ENCODE measurements around the gene MTF1.

Gene MTF1

DNA sequence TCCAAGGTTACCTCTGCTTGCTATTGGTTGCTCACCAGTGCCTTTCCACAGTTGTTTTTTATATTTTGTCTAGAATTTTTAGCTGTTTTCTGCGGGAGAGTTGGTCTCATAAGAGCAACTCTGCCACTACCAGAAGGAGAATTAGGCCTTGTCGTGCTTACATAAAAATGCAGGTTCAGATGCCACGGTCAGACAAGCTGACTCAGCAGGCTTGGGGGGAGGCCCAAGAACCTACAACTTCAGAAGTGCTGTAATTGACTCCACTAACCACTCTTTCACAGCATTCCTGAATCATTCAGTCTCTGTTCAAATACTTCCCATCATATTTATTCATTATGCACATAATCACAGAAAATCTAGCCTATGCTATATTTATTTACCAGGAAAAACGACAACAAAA, 28.3 kb downstream of the MTF1 start:
- Histone ChIP-seq H3K36me3 (ENCODE audit: insufficient read depth, insufficient read length, low read length) (peaks cover 75% of the 10 kb centered on the region), H3K9ac (ENCODE audit: insufficient read length, low read depth) (no peak overlapping the region), H3K4me1 (ENCODE audit: insufficient read depth, insufficient read length) (no peaks in the 10 kb centered on the region), H3K4me3 (ENCODE audit: insufficient read length, low read depth) (no peak overlapping the region), H3K27me3 (ENCODE audit: insufficient read depth, insufficient read length) (no peaks in the 10 kb centered on the region), H3K9me3 (ENCODE audit: insufficient read depth, low read length) (no peaks in the 10 kb centered on the region)
- DNase-seq (ENCODE audit: low read depth, low spot score): no peak
- no peak for TF ChIP-seq SUZ12 (IDR thresholded peaks at IDR 0.05; ENCODE audit: extremely low read depth, insufficient read depth, insufficient read length)
- TF ChIP-seq YY1 (IDR thresholded peaks at IDR 0.05; ENCODE audit: insufficient read depth, insufficient read length): no peak
- TF ChIP-seq ZNF274 (IDR thresholded peaks at IDR 0.05; ENCODE audit: low read depth, low read length): no peak

DNA sequence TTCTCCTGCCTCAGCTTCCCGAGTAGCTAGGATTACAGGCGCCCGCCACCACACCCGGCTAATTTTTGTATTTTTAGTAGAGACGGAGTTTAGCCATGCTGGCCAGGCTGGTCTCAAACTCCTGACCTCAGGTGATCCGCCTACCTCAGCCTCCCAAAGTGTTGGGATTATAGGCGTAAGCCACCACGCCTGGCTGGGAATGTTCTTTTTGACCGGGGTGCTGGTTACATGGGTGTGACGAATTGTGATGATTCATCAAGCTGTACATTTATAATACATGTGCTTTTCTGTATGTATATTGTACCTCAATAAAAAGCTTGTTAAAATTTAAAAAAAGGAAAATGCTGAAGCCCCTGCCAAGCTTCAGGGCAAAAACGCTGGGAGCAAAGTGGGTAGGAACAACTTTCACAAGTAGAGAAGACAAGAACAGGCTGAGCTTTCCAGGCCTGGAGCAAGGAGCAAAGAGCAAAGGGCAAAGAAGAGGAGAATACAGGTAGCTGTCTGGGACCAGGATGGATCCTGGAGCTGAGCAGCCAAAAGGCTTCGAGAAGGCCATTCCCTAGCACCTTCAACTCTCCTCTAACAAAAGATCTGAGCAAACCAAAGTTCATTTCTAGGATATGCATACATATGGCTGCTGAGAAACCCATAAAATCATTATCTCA, 30.9 kb downstream of the MTF1 start:
- Histone ChIP-seq H3K4me3 (ENCODE audit: insufficient read length, low read depth) (no peak overlapping the region), H3K36me3 (ENCODE audit: insufficient read depth, insufficient read length, low read length) (peaks cover 69% of the 10 kb centered on the region), H3K9me3 (ENCODE audit: insufficient read depth, low read length) (no peaks in the 10 kb centered on the region), H3K4me1 (ENCODE audit: insufficient read depth, insufficient read length) (no peaks in the 10 kb centered on the region), H3K9ac (ENCODE audit: insufficient read length, low read depth) (no peak overlapping the region), H3K27me3 (ENCODE audit: insufficient read depth, insufficient read length) (no peaks in the 10 kb centered on the region)
- DNase-seq (ENCODE audit: low read depth, low spot score): no peak
- no peak for TF ChIP-seq ZNF274 (IDR thresholded peaks at IDR 0.05; ENCODE audit: low read depth, low read length)
- TF ChIP-seq SUZ12 (IDR thresholded peaks at IDR 0.05; ENCODE audit: extremely low read depth, insufficient read depth, insufficient read length): no peak
- TF ChIP-seq YY1 (IDR thresholded peaks at IDR 0.05; ENCODE audit: insufficient read depth, insufficient read length): no peak

DNA sequence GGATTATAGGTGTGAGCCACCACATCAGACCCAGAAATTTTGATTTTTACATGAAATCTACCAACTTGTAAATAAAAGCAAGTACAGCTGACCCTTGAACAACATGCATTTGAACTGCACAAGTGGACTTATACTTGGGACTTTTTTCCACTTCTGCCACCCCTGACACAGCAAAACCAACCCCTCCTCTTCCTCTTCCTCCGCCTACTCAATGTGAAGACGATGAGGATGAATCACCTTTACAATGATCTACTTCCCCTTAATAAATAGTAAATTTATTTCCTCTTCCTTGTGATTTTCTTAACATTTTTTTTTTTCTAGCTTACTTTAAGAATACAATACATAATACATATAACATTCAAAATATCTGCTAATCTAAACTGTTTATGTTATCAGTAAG, 33.9 kb downstream of the MTF1 start:
- no peak for TF ChIP-seq SUZ12 (IDR thresholded peaks at IDR 0.05; ENCODE audit: extremely low read depth, insufficient read depth, insufficient read length)
- no peak for TF ChIP-seq YY1 (IDR thresholded peaks at IDR 0.05; ENCODE audit: insufficient read depth, insufficient read length)
- TF ChIP-seq ZNF274 (IDR thresholded peaks at IDR 0.05; ENCODE audit: low read depth, low read length): no peak
- H3K36me3 ChIP-seq (ENCODE audit: insufficient read depth, insufficient read length, low read length): peaks cover 74% of the 10 kb centered on the region
- H3K4me1 ChIP-seq (ENCODE audit: insufficient read depth, insufficient read length): no peaks in the 10 kb centered on the region
- no peak overlapping the region for H3K9ac ChIP-seq (ENCODE audit: insufficient read length, low read depth)
- H3K4me3 ChIP-seq (ENCODE audit: insufficient read length, low read depth): no peak overlapping the region
- DNase-seq (ENCODE audit: low read depth, low spot score): no peak
- no peaks in the 10 kb centered on the region for H3K9me3 ChIP-seq (ENCODE audit: insufficient read depth, low read length)
- no peaks in the 10 kb centered on the region for H3K27me3 ChIP-seq (ENCODE audit: insufficient read depth, insufficient read length)

DNA sequence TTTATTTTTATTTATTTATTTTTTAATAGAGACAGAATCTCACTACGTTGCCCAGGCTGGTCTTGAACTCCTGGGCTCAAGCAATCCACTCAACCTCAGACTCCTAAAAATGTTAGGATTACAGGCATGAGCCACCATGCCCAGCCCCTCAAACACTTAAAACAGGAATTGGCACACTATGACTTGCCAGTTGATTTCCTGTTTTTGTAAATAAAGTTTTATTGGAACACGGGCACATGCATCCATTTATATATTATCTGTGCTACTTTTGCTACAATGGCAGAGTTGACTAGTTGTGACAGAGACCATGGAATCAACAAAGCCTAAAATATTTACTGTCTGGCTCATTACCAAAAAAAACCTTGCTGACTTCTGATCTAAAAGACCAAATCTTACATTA, 35.4 kb downstream of the MTF1 start:
- Histone ChIP-seq H3K9me3 (ENCODE audit: insufficient read depth, low read length) (no peaks in the 10 kb centered on the region), H3K36me3 (ENCODE audit: insufficient read depth, insufficient read length, low read length) (peaks cover 75% of the 10 kb centered on the region), H3K4me1 (ENCODE audit: insufficient read depth, insufficient read length) (no peaks in the 10 kb centered on the region), H3K27me3 (ENCODE audit: insufficient read depth, insufficient read length) (no peaks in the 10 kb centered on the region), H3K9ac (ENCODE audit: insufficient read length, low read depth) (no peak overlapping the region), H3K4me3 (ENCODE audit: insufficient read length, low read depth) (no peak overlapping the region)
- no peak for TF ChIP-seq YY1 (IDR thresholded peaks at IDR 0.05; ENCODE audit: insufficient read depth, insufficient read length)
- no peak for DNase-seq (ENCODE audit: low read depth, low spot score)

DNA sequence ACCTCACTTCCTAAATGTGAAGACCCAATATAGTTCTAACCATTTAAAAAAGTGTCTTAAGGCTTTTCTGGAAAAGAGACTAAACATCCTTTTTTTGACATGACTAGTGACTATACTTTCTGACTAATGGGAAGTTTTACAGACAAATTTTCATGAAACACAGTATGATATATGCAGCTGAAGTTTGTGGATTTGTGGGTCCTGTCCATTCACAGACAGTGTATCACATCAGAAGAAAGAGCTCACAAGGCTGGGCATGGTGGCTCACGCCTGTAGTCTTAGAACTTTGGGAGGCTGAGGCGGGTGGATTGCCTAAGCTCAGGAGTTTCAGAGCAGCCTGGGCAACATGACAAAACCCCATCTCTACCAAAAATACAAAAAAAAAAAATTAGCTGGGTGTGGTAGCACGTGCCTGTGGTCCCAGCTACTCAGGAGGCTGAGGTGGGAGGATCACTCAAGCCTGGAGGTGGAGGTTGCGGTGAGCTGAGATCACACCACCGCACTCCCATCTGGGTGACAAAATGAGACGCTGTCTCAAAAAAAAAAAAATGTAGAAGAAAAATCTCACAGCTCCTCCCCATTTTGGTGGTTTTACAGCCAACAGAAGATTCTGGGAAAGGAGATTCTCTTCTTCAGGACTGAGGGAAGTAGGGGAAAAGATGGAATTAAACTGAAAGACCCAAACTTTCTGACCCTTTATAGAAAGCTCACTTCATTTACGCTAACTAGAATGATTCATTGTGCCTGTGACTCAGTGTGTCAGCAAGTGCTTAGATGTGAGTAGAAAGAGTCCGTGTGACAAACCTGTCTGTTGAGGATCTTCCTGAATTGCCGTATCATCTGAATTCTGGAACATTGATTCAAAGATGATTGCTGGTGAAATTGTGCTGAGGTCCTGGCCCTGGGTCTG, 36.2 kb downstream of the MTF1 start:
- Histone ChIP-seq H3K27me3 (ENCODE audit: insufficient read depth, insufficient read length) (no peaks in the 10 kb centered on the region), H3K4me3 (ENCODE audit: insufficient read length, low read depth) (no peak overlapping the region), H3K9me3 (ENCODE audit: insufficient read depth, low read length) (no peaks in the 10 kb centered on the region), H3K9ac (ENCODE audit: insufficient read length, low read depth) (no peak overlapping the region), H3K4me1 (ENCODE audit: insufficient read depth, insufficient read length) (peaks cover 1% of the 10 kb centered on the region), H3K36me3 (ENCODE audit: insufficient read depth, insufficient read length, low read length) (peaks cover 70% of the 10 kb centered on the region)
- TF ChIP-seq SUZ12 (IDR thresholded peaks at IDR 0.05; ENCODE audit: extremely low read depth, insufficient read depth, insufficient read length): no peak
- TF ChIP-seq YY1 (IDR thresholded peaks at IDR 0.05; ENCODE audit: insufficient read depth, insufficient read length): no peak
- TF ChIP-seq ZNF274 (IDR thresholded peaks at IDR 0.05; ENCODE audit: low read depth, low read length): no peak
- no peak for DNase-seq (ENCODE audit: low read depth, low spot score)

DNA sequence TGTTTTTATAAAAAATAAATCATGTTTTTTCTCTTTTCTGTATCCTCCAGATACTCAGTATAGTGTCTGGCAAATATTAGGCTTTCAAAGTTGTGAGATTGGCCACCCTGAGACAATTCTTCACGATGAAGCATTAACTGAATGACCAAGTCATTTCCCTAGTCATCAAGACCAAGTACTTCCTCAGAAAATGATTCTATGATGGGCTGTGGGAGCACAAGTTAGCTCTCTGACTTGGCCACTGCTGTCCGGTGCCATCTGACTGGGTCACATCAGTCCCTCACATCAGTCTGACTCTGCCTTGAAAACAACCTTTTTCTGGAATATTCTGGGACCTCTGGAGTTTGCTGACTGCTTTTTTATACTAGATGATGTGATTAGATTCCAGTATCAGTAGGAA, 37.9 kb downstream of the MTF1 start:
- Histone ChIP-seq H3K36me3 (ENCODE audit: insufficient read depth, insufficient read length, low read length) (peaks cover 79% of the 10 kb centered on the region), H3K9ac (ENCODE audit: insufficient read length, low read depth) (no peak overlapping the region), H3K9me3 (ENCODE audit: insufficient read depth, low read length) (no peaks in the 10 kb centered on the region), H3K4me1 (ENCODE audit: insufficient read depth, insufficient read length) (peaks cover 3% of the 10 kb centered on the region), H3K27me3 (ENCODE audit: insufficient read depth, insufficient read length) (no peaks in the 10 kb centered on the region), H3K4me3 (ENCODE audit: insufficient read length, low read depth) (no peak overlapping the region)
- TF ChIP-seq SUZ12 (IDR thresholded peaks at IDR 0.05; ENCODE audit: extremely low read depth, insufficient read depth, insufficient read length) (no peak), ZNF274 (IDR thresholded peaks at IDR 0.05; ENCODE audit: low read depth, low read length) (no peak), YY1 (IDR thresholded peaks at IDR 0.05; ENCODE audit: insufficient read depth, insufficient read length) (no peak)
- DNase-seq (ENCODE audit: low read depth, low spot score): no peak

DNA sequence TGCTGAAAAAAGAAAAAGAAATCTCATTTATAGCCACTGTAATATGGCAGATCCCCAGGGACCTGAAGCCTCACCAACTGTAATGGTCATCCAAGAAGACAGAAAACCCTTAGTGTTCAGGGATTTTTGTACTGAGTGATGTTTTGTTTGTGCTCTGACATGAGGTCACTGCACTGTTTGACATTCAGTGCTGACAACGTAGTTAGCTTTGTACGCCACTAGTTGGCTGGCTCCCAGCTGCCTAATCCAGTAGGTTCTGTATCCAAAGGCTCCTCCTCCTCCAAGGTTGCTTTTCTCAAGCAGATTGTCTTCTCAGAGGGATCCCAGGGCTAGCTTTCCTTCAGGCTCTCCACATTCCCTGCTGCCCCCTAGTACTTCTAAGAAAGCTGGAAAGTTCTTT, 41.9 kb downstream of the MTF1 start:
- Histone ChIP-seq H3K4me1 (ENCODE audit: insufficient read depth, insufficient read length) (peaks cover 3% of the 10 kb centered on the region), H3K9me3 (ENCODE audit: insufficient read depth, low read length) (no peaks in the 10 kb centered on the region), H3K9ac (ENCODE audit: insufficient read length, low read depth) (no peak overlapping the region), H3K4me3 (ENCODE audit: insufficient read length, low read depth) (no peak overlapping the region), H3K36me3 (ENCODE audit: insufficient read depth, insufficient read length, low read length) (peaks cover 82% of the 10 kb centered on the region), H3K27me3 (ENCODE audit: insufficient read depth, insufficient read length) (no peaks in the 10 kb centered on the region)
- peak; percentile 68 for DNase-seq (ENCODE audit: low read depth, low spot score)
- TF ChIP-seq YY1 (IDR thresholded peaks at IDR 0.05; ENCODE audit: insufficient read depth, insufficient read length) (no peak), SUZ12 (IDR thresholded peaks at IDR 0.05; ENCODE audit: extremely low read depth, insufficient read depth, insufficient read length) (no peak), ZNF274 (IDR thresholded peaks at IDR 0.05; ENCODE audit: low read depth, low read length) (no peak)
